ENCODE measurements around the gene NECTIN3. TPM values are rescaled to one million over a fixed set of nuclear protein-coding genes. Genes with fewer than 3 reads are reported as not detected.

Gene NECTIN3
- total RNA-seq, 2 experiments from 2014 or later: 7.8 to 8.5 TPM

DNA sequence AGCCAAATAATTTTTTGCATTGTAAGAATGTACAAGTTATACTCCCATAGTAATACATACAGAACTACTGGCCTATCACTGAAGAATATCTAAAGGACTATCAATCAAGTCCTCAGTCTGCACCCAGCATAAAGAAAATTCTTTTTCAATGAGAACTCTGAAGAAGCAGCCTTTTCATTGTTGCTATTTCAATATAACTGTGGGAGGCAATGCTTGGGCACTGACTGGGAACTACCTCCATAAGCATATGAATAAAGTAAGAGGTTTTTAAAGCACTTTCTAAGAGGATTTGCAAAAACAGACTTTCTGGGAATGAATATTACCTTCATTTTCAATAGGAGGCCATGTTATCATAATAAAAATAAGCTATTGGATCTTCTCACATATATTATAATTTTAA, 24.6 kb upstream of the NECTIN3 start:
- H3K27ac Mint-ChIP-seq: no peak overlapping the region
- H3K4me3 Mint-ChIP-seq: no peak overlapping the region
- H3K4me1 Mint-ChIP-seq (ENCODE audit: low read depth): no peaks in the 10 kb centered on the region
- Histone ChIP-seq H3K27ac (ENCODE audit: low read depth in 1 of 2, low read length in 2 of 2) (no peak overlapping the region), H3K4me3 (ENCODE audit: low read length) (no peak overlapping the region), H3K4me1 (ENCODE audit: insufficient read depth, low read length) (no peaks in the 10 kb centered on the region), H3K9me3 (ENCODE audit: control insufficient read depth in 1 of 2, insufficient read depth in 1 of 2, low read length in 2 of 2) (no peaks in the 10 kb centered on the region), H3K36me3 (ENCODE audit: insufficient read depth, low read length) (no peaks in the 10 kb centered on the region), H3K27me3 (ENCODE audit: control insufficient read depth in 1 of 2, insufficient read depth in 2 of 2, low read length in 2 of 2) (no peaks in the 10 kb centered on the region)
- no peaks in the 10 kb centered on the region for H3K36me3 Mint-ChIP-seq (ENCODE audit: low read depth)
- H3K27me3 Mint-ChIP-seq: no peaks in the 10 kb centered on the region
- TF ChIP-seq, protein P1, sequence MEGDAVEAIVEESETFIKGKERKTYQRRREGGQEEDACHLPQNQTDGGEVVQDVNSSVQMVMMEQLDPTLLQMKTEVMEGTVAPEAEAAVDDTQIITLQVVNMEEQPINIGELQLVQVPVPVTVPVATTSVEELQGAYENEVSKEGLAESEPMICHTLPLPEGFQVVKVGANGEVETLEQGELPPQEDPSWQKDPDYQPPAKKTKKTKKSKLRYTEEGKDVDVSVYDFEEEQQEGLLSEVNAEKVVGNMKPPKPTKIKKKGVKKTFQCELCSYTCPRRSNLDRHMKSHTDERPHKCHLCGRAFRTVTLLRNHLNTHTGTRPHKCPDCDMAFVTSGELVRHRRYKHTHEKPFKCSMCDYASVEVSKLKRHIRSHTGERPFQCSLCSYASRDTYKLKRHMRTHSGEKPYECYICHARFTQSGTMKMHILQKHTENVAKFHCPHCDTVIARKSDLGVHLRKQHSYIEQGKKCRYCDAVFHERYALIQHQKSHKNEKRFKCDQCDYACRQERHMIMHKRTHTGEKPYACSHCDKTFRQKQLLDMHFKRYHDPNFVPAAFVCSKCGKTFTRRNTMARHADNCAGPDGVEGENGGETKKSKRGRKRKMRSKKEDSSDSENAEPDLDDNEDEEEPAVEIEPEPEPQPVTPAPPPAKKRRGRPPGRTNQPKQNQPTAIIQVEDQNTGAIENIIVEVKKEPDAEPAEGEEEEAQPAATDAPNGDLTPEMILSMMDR (IDR thresholded peaks at IDR 0.05): no peak
- POLR2A ChIA-PET: no interaction called here
- intact Hi-C loops (cut with DNase I, micrococcal nuclease): no loop called here
- DNase-seq (no peak), ATAC-seq (ENCODE audit: poor library complexity) (no peak)
- no peaks in the 10 kb centered on the region for H3K9me3 Mint-ChIP-seq
- CTCF ChIA-PET: no interaction called here

DNA sequence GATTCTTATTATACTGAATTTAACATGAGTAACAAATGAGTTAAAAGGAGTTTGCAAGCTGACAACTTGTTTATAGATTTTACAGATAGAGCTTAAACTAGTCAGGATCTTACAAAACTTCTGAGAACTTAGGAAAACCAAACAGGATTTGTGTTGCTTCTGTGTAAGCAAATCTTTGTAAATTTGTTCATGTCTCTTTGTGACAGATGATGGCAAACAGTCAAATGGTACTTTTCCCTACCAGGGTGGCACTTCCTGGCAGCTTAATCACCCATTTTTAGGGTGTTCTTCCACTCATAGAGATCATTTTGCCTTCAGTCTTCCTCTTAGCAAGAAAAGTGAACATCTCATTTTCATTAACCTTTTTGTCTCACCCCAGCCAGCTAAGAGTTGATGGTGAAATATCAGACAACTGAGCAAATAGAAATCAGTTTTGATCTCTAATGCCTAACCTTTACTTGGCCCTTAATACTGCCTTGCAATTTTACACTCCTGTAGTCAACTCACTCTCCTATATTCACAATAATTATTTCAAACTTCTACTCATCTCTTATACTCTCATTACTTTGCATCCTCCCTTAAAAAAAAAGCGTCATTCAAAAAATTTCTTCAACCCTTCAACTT, 23.7 kb upstream of the NECTIN3 start:
- TF ChIP-seq, protein P1 (IDR thresholded peaks at IDR 0.05): no peak
- no peaks in the 10 kb centered on the region for H3K36me3 ChIP-seq (ENCODE audit: insufficient read depth, low read length)

DNA sequence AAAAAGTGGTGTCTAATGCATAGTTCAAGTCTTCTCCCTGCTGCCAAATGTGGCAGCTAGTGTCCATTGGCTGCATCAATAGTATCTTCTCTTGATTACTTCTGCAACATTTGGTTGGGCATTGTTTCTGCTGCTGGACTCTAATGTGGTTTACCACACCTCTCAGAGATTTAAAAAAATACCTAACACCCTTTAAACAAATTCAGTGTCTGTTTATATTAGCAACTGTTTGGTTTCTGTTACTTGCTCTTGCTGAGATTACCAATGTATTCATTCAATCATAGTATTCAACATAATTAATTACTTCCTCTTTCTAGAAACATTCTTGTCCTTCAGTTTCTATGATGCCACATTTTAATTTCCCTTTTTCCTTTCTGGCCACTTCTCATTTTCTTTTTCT, 20.3 kb upstream of the NECTIN3 start:
- Histone ChIP-seq H3K4me1 (ENCODE audit: insufficient read depth, low read length) (no peaks in the 10 kb centered on the region), H3K27me3 (ENCODE audit: control insufficient read depth in 1 of 2, insufficient read depth in 2 of 2, low read length in 2 of 2) (no peaks in the 10 kb centered on the region), H3K4me3 (ENCODE audit: low read length) (no peak overlapping the region), H3K27ac (ENCODE audit: low read depth in 1 of 2, low read length in 2 of 2) (no peak overlapping the region), H3K36me3 (ENCODE audit: insufficient read depth, low read length) (no peaks in the 10 kb centered on the region), H3K9me3 (ENCODE audit: control insufficient read depth in 1 of 2, insufficient read depth in 1 of 2, low read length in 2 of 2) (peaks cover 0 to 3% of the 10 kb centered on the region in 2 experiments)
- no peaks in the 10 kb centered on the region for H3K4me1 Mint-ChIP-seq (ENCODE audit: low read depth)
- ATAC-seq (ENCODE audit: poor library complexity): no peak
- TF ChIP-seq, protein P1 (IDR thresholded peaks at IDR 0.05): no peak
- no peak overlapping the region for H3K27ac Mint-ChIP-seq
- ChIA-PET POLR2A (no interaction called here), CTCF (no interaction called here)
- no peak for DNase-seq
- intact Hi-C loops (cut with DNase I, micrococcal nuclease): no loop called here
- H3K27me3 Mint-ChIP-seq: peaks cover 10% of the 10 kb centered on the region
- H3K36me3 Mint-ChIP-seq (ENCODE audit: low read depth): no peaks in the 10 kb centered on the region
- H3K9me3 Mint-ChIP-seq: no peaks in the 10 kb centered on the region
- H3K4me3 Mint-ChIP-seq: no peak overlapping the region

More for the DNA sequence above, 23.7 kb upstream of the NECTIN3 start:
- Mint-ChIP-seq H3K27ac (no peak overlapping the region), H3K27me3 (no peaks in the 10 kb centered on the region), H3K4me3 (no peak overlapping the region), H3K36me3 (ENCODE audit: low read depth) (no peaks in the 10 kb centered on the region), H3K9me3 (no peaks in the 10 kb centered on the region), H3K4me1 (ENCODE audit: low read depth) (no peaks in the 10 kb centered on the region)
- Histone ChIP-seq H3K9me3 (ENCODE audit: control insufficient read depth in 1 of 2, insufficient read depth in 1 of 2, low read length in 2 of 2) (no peaks in the 10 kb centered on the region), H3K4me1 (ENCODE audit: insufficient read depth, low read length) (no peaks in the 10 kb centered on the region), H3K4me3 (ENCODE audit: low read length) (no peak overlapping the region), H3K27me3 (ENCODE audit: control insufficient read depth in 1 of 2, insufficient read depth in 2 of 2, low read length in 2 of 2) (no peaks in the 10 kb centered on the region), H3K27ac (ENCODE audit: low read depth in 1 of 2, low read length in 2 of 2) (no peak overlapping the region)
- intact Hi-C loops (cut with DNase I, micrococcal nuclease): no loop called here
- ATAC-seq (ENCODE audit: poor library complexity): no peak
- no peak for DNase-seq
- ChIA-PET CTCF (no interaction called here), POLR2A (no interaction called here)

Data from CD4-positive, alpha-beta T cell (primary cell).